Caco-2 (cell line): ENCODE measurements around the gene TACC2. TPM values are rescaled to one million over a fixed set of nuclear protein-coding genes. Genes with fewer than 3 reads are reported as not detected.

Experiments
- BruUV-seq: library from RNA; stranded (reverse); fragments of 400-500 nt; replicated peaks from 2 replicates; lab custom pipeline; 2021; lab: Mats Ljungman, UMichigan
- CTCF ChIA-PET: fragments of 300-600 bp; sonication (Branson Sonifier 250); formaldehyde crosslinking; loops from one replicate; lab custom pipeline; 2022; ENCODE audit warnings: antibody characterized with exemption; lab: Charles Lee
- POLR2A ChIA-PET: fragments of 300-600 bp; sonication (Branson Sonifier 250); formaldehyde crosslinking; loops from one replicate; lab custom pipeline; 2022; ENCODE audit warnings: antibody characterized with exemption; lab: Charles Lee
- DNase-seq, 2 experiments: peaks; one replicate each; pipeline versions ENCODE4 v3.0.0 to v3.0.0-alpha.2; 2020 to 2022
- H3K27me3 ChIP-seq: replicated peaks from 2 replicates; pipeline ENCODE4 v1.6.0; 2011; ENCODE audit warnings: low read length; ENCODE audit not compliant: control insufficient read depth, insufficient read depth
- H3K36me3 ChIP-seq: 2 replicates; pipeline ENCODE4 v1.5.1; 2011; ENCODE audit warnings: low read length; ENCODE audit not compliant: control insufficient read depth, insufficient read depth
- H3K4me1 ChIP-seq: fragments of 250-450 bp; sonication (Bioruptor Pico); 2 replicates; pipeline ENCODE4 v1.5.1; 2020; ENCODE audit warnings: mild to moderate bottlenecking
- H3K4me3 ChIP-seq: 2 replicates; pipeline ENCODE4 v1.5.1; 2011; ENCODE audit warnings: low read depth, mild to moderate bottlenecking, control low read depth, low read length
- H3K9me3 ChIP-seq: fragments of 250-450 bp; sonication (Bioruptor Pico); 2 replicates; pipeline ENCODE4 v1.5.1; 2020; ENCODE audit warnings: mild to moderate bottlenecking, moderate library complexity
- H3K27ac Mint-ChIP-seq: one replicate; pipeline ENCODE4 v1.8.0; 2022; ENCODE audit warnings: mixed read lengths; ENCODE audit not compliant: unreplicated experiment
- H3K27me3 Mint-ChIP-seq: one replicate; pipeline ENCODE4 v1.8.0; 2022; ENCODE audit warnings: mixed read lengths; ENCODE audit not compliant: insufficient read depth, unreplicated experiment
- H3K36me3 Mint-ChIP-seq: one replicate; pipeline ENCODE4 v1.8.0; 2022; ENCODE audit warnings: mild to moderate bottlenecking, mixed read lengths; ENCODE audit not compliant: insufficient read depth, unreplicated experiment
- H3K4me1 Mint-ChIP-seq: one replicate; pipeline ENCODE4 v1.8.0; 2022; ENCODE audit warnings: low read depth, mixed read lengths; ENCODE audit not compliant: unreplicated experiment
- H3K4me3 Mint-ChIP-seq: one replicate; pipeline ENCODE4 v1.8.0; 2022; ENCODE audit warnings: mild to moderate bottlenecking, moderate library complexity, mixed read lengths; ENCODE audit not compliant: unreplicated experiment
- H3K9me3 Mint-ChIP-seq: one replicate; pipeline ENCODE4 v1.8.0; 2022; ENCODE audit warnings: mixed read lengths; ENCODE audit not compliant: unreplicated experiment
- intact Hi-C: fragments of 100-400 bp; cut with micrococcal nuclease; formaldehyde crosslinking; loops from one replicate; pipeline ENCODE4 v1.10.0; 2022; ENCODE audit not compliant: unreplicated experiment
- total RNA-seq: library from RNA; stranded (reverse); gene quantifications from 2 replicates; pipeline ENCODE4 v1.2.3, GENCODE V29; 2022
- TF ChIP-seq, protein P1 (sequence below), 2 experiments: fragments of 200-600 bp in 1 of 2; IDR thresholded peaks; 1 replicate in 1 of 2; 2 replicates in 1 of 2; pipeline versions ENCODE4 v1.5.1 to v1.8.0; 2011 to 2022; ENCODE audit warnings: antibody characterized with exemption in 1 of 2, control low read depth in 1 of 2, inconsistent platforms in 1 of 2, low read depth in 1 of 2, low read length in 1 of 2, mild to moderate bottlenecking in 1 of 2, moderate library complexity in 1 of 2; ENCODE audit not compliant: insufficient read depth in 1 of 2, severe bottlenecking in 1 of 2, unreplicated experiment in 1 of 2

The TACC2 gene
- total RNA-seq, 1 experiment from 2014 or later: 117 TPM

DNA sequence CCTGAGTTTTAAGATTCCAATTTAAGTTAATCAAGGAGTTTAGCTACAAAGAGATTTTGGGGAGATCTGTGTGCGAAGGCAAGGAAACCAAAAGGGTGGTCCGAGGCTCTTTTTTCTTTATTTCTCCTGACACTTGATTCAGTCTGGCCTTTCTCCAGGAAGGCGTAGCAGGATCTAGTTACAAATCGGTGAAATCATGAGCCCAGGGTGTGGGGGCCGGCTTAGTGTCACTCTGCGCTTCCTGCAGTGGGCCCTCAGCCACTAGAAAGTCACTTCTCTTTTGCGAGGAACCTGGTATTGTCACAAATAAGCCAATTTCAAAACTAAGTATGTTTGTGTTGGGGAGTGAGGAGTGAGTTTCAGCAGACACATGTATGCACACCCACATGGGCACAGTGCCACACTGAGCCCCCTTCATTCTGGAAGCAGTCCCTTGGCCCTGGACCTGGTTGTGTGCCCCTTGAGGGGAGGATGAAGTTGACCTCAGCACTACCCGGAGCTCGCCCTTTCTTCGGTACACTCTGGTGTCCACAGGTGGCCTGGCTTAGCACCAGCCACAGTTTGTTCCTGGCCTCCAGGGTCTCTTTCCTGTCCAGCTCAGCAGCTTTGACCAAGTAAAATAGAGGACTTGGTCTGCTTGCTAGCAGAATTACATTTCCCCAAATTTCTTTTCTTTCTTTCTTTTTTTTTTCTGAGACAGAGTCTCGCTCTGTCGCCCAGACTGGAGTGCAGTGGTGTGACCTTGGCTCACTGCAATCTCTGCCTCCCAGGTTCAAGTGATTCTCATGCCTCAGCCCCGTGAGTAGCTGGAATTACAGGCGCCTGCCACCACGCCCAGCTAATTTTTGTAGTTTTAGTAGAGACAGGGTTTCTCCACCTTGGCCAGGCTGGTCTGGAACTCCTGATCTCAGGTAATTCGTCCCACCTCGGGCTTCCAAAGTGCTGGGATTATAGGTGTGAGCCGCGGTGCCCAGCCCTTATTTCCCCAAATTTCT is 198.2 kb downstream of the TACC2 start:
- intact Hi-C loops: no loop called here
- peaks cover 2% of the 10 kb centered on the region; the same call in 1 of the 2 replicates for H3K36me3 ChIP-seq
- no peaks in the 10 kb centered on the region for H3K9me3 ChIP-seq
- H3K4me3 ChIP-seq: no peak overlapping the region
- Mint-ChIP-seq H3K27me3 (no peaks in the 10 kb centered on the region), H3K36me3 (peaks cover 7% of the 10 kb centered on the region), H3K4me3 (no peak overlapping the region), H3K27ac (no peak overlapping the region), H3K9me3 (no peaks in the 10 kb centered on the region), H3K4me1 (peaks cover 7% of the 10 kb centered on the region)
- CTCF ChIA-PET: no interaction called here
- DNase-seq: no peak
- peaks cover 10% of the 10 kb centered on the region for H3K4me1 ChIP-seq
- no peaks in the 10 kb centered on the region for H3K27me3 ChIP-seq
- POLR2A ChIA-PET: no interaction called here
- no TSS peak for BruUV-seq
- TF ChIP-seq, protein P1, sequence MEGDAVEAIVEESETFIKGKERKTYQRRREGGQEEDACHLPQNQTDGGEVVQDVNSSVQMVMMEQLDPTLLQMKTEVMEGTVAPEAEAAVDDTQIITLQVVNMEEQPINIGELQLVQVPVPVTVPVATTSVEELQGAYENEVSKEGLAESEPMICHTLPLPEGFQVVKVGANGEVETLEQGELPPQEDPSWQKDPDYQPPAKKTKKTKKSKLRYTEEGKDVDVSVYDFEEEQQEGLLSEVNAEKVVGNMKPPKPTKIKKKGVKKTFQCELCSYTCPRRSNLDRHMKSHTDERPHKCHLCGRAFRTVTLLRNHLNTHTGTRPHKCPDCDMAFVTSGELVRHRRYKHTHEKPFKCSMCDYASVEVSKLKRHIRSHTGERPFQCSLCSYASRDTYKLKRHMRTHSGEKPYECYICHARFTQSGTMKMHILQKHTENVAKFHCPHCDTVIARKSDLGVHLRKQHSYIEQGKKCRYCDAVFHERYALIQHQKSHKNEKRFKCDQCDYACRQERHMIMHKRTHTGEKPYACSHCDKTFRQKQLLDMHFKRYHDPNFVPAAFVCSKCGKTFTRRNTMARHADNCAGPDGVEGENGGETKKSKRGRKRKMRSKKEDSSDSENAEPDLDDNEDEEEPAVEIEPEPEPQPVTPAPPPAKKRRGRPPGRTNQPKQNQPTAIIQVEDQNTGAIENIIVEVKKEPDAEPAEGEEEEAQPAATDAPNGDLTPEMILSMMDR (IDR thresholded peaks at IDR 0.05; ENCODE audit: insufficient read depth in 1 of 2, low read depth in 1 of 2, low read length in 1 of 2, severe bottlenecking in 1 of 2, unreplicated experiment in 1 of 2): no peak

DNA sequence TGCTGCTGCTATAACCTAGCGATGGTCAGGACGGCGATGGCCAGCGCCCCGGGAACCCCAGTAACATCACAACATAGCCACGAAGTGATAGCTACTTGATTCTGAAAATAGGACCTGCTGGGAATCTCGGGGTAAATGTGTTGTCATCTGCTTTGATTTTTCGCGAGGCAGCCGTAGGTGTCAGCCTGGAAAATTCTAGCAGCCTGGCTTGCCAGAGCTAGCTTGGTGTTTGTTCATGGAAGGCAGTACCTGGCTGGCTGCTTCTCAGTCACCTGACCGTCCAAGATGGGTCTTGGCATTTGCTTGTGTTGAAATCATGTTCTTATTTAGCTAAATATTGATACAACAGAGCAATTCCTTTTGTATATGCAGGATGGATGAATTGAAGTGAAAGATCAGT is 199.7 kb downstream of the TACC2 start:
- Mint-ChIP-seq H3K27ac (no peak overlapping the region), H3K9me3 (no peaks in the 10 kb centered on the region), H3K36me3 (peaks cover 15% of the 10 kb centered on the region), H3K27me3 (no peaks in the 10 kb centered on the region), H3K4me1 (no peaks in the 10 kb centered on the region), H3K4me3 (no peak overlapping the region)
- TF ChIP-seq, protein P1 (IDR thresholded peaks at IDR 0.05; ENCODE audit: insufficient read depth in 1 of 2, low read depth in 1 of 2, low read length in 1 of 2, severe bottlenecking in 1 of 2, unreplicated experiment in 1 of 2): no peak
- peaks cover 2% of the 10 kb centered on the region; the same call in 1 of the 2 replicates for H3K36me3 ChIP-seq
- no peak overlapping the region for H3K4me3 ChIP-seq
- ChIA-PET POLR2A (no interaction called here), CTCF (no interaction called here)
- BruUV-seq: no TSS peak
- no peaks in the 10 kb centered on the region for H3K9me3 ChIP-seq
- H3K27me3 ChIP-seq: no peaks in the 10 kb centered on the region
- no peaks in the 10 kb centered on the region for H3K4me1 ChIP-seq
- intact Hi-C loops: no loop called here
- DNase-seq: no peak

DNA sequence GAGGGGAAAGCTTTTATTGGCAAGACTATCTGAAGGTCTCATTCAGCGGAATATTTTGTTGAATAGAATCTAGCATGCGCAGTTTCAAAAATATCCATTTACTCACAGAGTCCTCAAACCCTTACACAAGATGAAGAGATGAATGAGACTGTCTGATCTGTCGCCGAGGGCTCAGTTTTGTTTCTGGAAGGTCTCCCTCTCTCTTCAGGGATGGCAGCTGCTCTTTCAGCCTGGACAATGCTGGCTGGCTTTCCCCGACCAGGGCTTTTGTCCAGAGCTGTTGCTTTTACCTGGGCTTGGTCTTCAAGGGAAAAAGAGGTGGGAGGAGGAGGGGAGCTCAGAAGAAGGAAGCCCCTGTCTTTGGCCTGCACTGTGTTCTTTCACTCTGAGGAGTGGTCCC is 200.2 kb downstream of the TACC2 start:
- no peak overlapping the region for H3K4me3 ChIP-seq
- Mint-ChIP-seq H3K4me3 (no peak overlapping the region), H3K27ac (no peak overlapping the region), H3K4me1 (no peaks in the 10 kb centered on the region), H3K36me3 (peaks cover 17% of the 10 kb centered on the region), H3K27me3 (no peaks in the 10 kb centered on the region), H3K9me3 (no peaks in the 10 kb centered on the region)
- ChIA-PET POLR2A (no interaction called here), CTCF (no interaction called here)
- H3K27me3 ChIP-seq: no peaks in the 10 kb centered on the region
- DNase-seq: no peak
- H3K9me3 ChIP-seq: no peaks in the 10 kb centered on the region
- TF ChIP-seq, protein P1 (IDR thresholded peaks at IDR 0.05; ENCODE audit: insufficient read depth in 1 of 2, low read depth in 1 of 2, low read length in 1 of 2, severe bottlenecking in 1 of 2, unreplicated experiment in 1 of 2): no peak
- H3K4me1 ChIP-seq: no peaks in the 10 kb centered on the region
- H3K36me3 ChIP-seq: peaks cover 2% of the 10 kb centered on the region; the same call in 1 of the 2 replicates
- intact Hi-C loops: no loop called here
- no TSS peak for BruUV-seq
